Panc1 (cell line): ENCODE measurements around the gene PLEKHO1. TPM values are rescaled to one million over a fixed set of nuclear protein-coding genes. Genes with fewer than 3 reads are reported as not detected.

ENCODE experiments used
- ATAC-seq: fragments of 200-7000 bp; cut with Tn5 transposase; 2 replicates; pipeline ENCODE4 v1.9.1; 2020; ENCODE audit warnings: mild to moderate bottlenecking, moderate library complexity
- BruUV-seq: library from RNA; stranded (reverse); fragments of 400-500 nt; replicated peaks from 2 replicates; lab custom pipeline; 2021; lab: Mats Ljungman, UMichigan
- CTCF ChIA-PET: fragments of 300-600 bp; sonication (Branson Sonifier 250); formaldehyde crosslinking; loops from one replicate; lab custom pipeline; 2022; ENCODE audit warnings: antibody characterized with exemption; lab: Charles Lee
- POLR2A ChIA-PET: fragments of 300-600 bp; sonication (Branson Sonifier 250); formaldehyde crosslinking; loops from one replicate; lab custom pipeline; 2022; ENCODE audit warnings: antibody characterized with exemption; lab: Charles Lee
- DNase-seq: peaks from one replicate; pipeline ENCODE4 v3.0.0-alpha.2; 2010; ENCODE audit warnings: low read depth, low spot score
- H3K27ac ChIP-seq: 2 replicates; pipeline ENCODE4 v1.5.1; 2011; ENCODE audit warnings: mild to moderate bottlenecking, low read length, inconsistent platforms
- H3K27me3 ChIP-seq: fragments of 200-500 bp; sonication (Bioruptor generic); 2 replicates; pipeline ENCODE4 v1.6.0; 2014; ENCODE audit warnings: low read length, inconsistent platforms; ENCODE audit not compliant: control insufficient read depth, insufficient read depth
- H3K36me3 ChIP-seq: fragments of 200-500 bp; sonication (Bioruptor generic); 2 replicates; pipeline ENCODE4 v1.5.1; 2014; ENCODE audit warnings: inconsistent platforms, mild to moderate bottlenecking, low read length, moderate library complexity; ENCODE audit not compliant: control insufficient read depth, insufficient read depth
- H3K4me1 ChIP-seq: 2 replicates; pipeline ENCODE4 v1.5.1; 2011; ENCODE audit warnings: inconsistent platforms, mild to moderate bottlenecking, low read length, moderate library complexity; ENCODE audit not compliant: control insufficient read depth, insufficient read depth
- H3K4me3 ChIP-seq, 2 experiments: 2 replicates each; pipeline ENCODE4 v1.5.1; 2011 to 2012; ENCODE audit warnings: low read depth in 2 of 2, low read length in 2 of 2, mild to moderate bottlenecking in 2 of 2, inconsistent platforms in 1 of 2, moderate library complexity in 1 of 2
- H3K9me3 ChIP-seq: fragments of 200-500 bp; sonication (Bioruptor generic); 2 replicates; pipeline ENCODE4 v1.5.1; 2014; ENCODE audit warnings: low read depth, mild to moderate bottlenecking, inconsistent platforms, low read length, moderate library complexity; ENCODE audit not compliant: control insufficient read depth, insufficient read depth
- CTCF ChIP-seq: fragments of 450-650 bp; IDR thresholded peaks from 2 replicates; pipeline ENCODE4 v1.5.1; 2017; ENCODE audit warnings: mild to moderate bottlenecking
- POLR2AphosphoS5 ChIP-seq: IDR thresholded peaks from 2 replicates; pipeline ENCODE4 v1.6.1; 2012; ENCODE audit warnings: mild to moderate bottlenecking, low read depth, low read length, moderate library complexity
- REST ChIP-seq, 2 experiments: IDR thresholded peaks; 2 replicates each; pipeline ENCODE4 v1.6.1; 2011 to 2012; ENCODE audit warnings: low read depth in 2 of 2, control low read depth in 1 of 2, low read length in 1 of 2, mild to moderate bottlenecking in 1 of 2, moderate library complexity in 1 of 2; ENCODE audit not compliant: insufficient read depth in 1 of 2
- SIN3A ChIP-seq: IDR thresholded peaks from 2 replicates; pipeline ENCODE4 v1.6.1; 2012; ENCODE audit warnings: low read depth, mild to moderate bottlenecking, low read length, moderate library complexity, borderline replicate concordance; ENCODE audit not compliant: insufficient read depth
- TCF7L2 ChIP-seq: IDR thresholded peaks from 2 replicates; pipeline ENCODE4 v1.6.1; 2011; ENCODE audit warnings: mild to moderate bottlenecking, low read depth, low read length, inconsistent platforms
- in situ Hi-C: cut with HindIII; loops from 2 replicates; pipeline ENCODE4 v1.10.0; 2016; ENCODE audit warnings: low sequenced_read_pairs, low pct_unique_long_range_greater_than_20kb
- intact Hi-C: fragments of 100-400 bp; cut with micrococcal nuclease; formaldehyde crosslinking; loops from one replicate; pipeline ENCODE4 v1.10.0; 2022; ENCODE audit not compliant: unreplicated experiment
- total RNA-seq: library from RNA; stranded (reverse); gene quantifications from one replicate; pipeline ENCODE4 v1.2.1, GENCODE V29; 2021; ENCODE audit not compliant: unreplicated experiment

The PLEKHO1 gene
- total RNA-seq, 1 experiment from 2014 or later: 9.1 TPM

GRCh38 chr1:150115121-150115520 is 34.6 kb upstream of the PLEKHO1 start:
- DNase-seq (no peak), ATAC-seq (no peak)
- Histone ChIP-seq H3K4me3 (no peak overlapping the region), H3K36me3 (no peaks in the 10 kb centered on the region), H3K27me3 (no peaks in the 10 kb centered on the region), H3K4me1 (no peaks in the 10 kb centered on the region), H3K27ac (no peak overlapping the region), H3K9me3 (peaks cover 9% of the 10 kb centered on the region; the same call in 1 of the 2 replicates)
- in situ Hi-C loops (no loop called here), intact Hi-C loops (no loop called here)
- CTCF ChIA-PET: no interaction called here
- POLR2A ChIA-PET: interaction anchor here (0.6 kb wide), 2 partner anchors 25 to 408 kb away, joined by 3 to 8 read pairs; no protein-coding TSS in a partner anchor
- TF ChIP-seq SIN3A: no peak
- TF ChIP-seq REST (IDR thresholded peaks at IDR 0.05; ENCODE audit: insufficient read depth in 1 of 2, low read depth in 2 of 2, low read length in 1 of 2): no peak
- TF ChIP-seq TCF7L2: no peak
- TF ChIP-seq POLR2AphosphoS5: no peak
- no peak for TF ChIP-seq CTCF
- BruUV-seq: no TSS peak

- Histone ChIP-seq H3K4me1 (no peaks in the 10 kb centered on the region), H3K4me3 (no peak overlapping the region), H3K36me3 (no peaks in the 10 kb centered on the region), H3K9me3 (peaks cover 9% of the 10 kb centered on the region; the same call in 1 of the 2 replicates), H3K27ac (no peak overlapping the region), H3K27me3 (no peaks in the 10 kb centered on the region)
- ChIA-PET CTCF (no interaction called here), POLR2A (no interaction called here)
- in situ Hi-C loops: no loop called here
- DNase-seq (no peak), ATAC-seq (no peak)
- TF ChIP-seq REST (IDR thresholded peaks at IDR 0.05; ENCODE audit: insufficient read depth in 1 of 2, low read depth in 2 of 2, low read length in 1 of 2): no peak
- TF ChIP-seq TCF7L2: no peak
- no peak for TF ChIP-seq CTCF
- no peak for TF ChIP-seq SIN3A
- no peak for TF ChIP-seq POLR2AphosphoS5
- BruUV-seq: no TSS peak
- intact Hi-C loops: no loop called here
These were observed 31.0 kb upstream of the PLEKHO1 start for GRCh38 chr1:150118716-150119115.
